VCaP (cell line): Measurements from ENCODE around the gene RGS13.

Experiments used
- H3K27ac ChIP-seq: fragments of 450-650 bp; 2 replicates; pipeline ENCODE4 v1.5.1; 2017
- CTCF ChIP-seq: fragments of 450-650 bp; conservative IDR thresholded peaks from 2 replicates; pipeline ENCODE4 v1.5.1; 2017; ENCODE audit warnings: mild to moderate bottlenecking, moderate library complexity

RGS13 gene

DNA sequence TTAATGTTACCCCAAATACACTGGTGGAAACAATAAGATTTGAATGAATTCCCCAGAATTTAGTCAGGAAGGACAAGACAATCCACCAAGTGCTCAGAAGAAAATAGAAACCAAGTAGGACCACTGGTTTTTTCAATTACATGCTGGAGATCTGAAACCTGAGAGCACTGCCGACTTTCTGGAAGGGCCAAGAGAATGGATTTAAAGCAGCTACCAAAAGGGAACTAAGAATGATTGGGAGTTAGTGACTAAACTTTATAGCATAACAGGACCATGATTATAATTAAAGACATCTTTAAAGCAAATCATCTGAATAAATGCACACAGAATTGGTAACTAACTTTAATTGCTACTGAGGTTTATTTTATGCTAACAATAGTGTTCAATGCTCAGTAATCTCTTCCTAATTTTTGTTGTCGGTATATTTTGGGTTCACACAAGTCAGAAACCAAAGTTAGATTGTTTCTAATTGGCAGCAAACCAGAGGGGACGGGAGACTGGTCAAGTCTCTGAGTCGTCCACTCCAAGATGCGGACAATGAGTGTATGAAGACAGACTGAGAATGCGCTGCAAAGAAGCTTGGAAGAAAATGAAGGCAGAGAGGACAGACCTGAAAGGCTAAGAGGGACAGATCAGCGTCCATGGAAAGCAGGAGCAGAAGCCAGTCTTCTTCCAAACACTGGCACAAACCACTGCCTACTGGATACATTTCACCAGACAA is 2.3 kb upstream of the RGS13 start:
- no peak overlapping the region; the same call in 1 of the 2 replicates for H3K27ac ChIP-seq
- TF ChIP-seq CTCF = no peak

DNA sequence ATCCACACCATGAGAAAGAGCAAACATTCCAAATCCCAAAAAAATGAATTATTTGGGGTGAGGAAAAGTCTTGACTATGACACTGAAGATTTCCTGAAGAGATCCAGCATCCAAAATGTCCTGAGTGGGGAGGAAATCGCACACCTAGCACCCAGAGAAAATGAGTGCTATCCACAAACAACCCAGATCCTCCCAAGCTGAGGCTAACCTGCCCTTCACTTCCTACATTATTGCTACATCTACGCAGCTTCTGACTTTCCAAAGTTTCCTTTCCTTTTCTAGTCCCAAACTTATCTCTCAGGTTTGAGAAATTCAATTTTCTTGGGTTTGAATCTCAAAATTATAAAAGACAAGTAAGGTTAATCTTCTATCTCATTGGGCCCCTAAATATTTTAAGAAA is 906 bp upstream of the RGS13 start:
- TF ChIP-seq CTCF = no peak
- H3K27ac ChIP-seq = no peak overlapping the region

DNA sequence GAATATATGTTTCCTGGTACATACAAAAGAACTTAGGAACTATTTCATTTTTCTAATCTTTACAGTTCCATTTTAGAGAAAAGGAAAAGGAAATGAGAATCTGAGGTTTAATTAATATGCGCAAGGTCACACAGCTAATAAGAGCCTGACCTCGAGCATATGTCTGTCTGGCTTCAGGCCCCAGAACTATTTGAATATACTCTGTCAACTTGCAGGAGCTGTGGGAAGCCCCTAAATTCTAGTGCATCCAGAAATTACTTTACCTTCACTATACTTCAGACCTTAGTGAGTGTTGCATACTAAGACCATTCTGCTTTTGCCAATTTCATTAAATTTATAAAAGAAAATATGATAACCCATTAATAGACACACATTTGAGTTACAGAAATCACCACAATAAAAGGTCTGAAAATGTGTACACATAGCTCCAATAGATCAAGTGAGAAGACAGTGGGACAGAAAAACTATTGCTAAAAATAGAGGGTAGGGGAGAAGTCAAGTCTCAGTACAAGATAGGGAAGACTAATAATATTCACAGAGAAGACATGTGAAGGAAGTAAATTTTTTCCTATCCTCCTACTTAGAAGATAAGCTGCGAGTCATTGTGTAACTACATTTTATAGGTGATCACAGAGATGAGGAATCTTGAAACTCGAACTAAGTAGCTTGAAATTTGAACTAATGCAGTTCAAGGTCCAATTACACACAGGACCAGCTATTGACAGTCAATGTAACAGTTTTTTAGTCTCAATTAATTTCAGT is 3.8 kb downstream of the RGS13 start:
- H3K27ac ChIP-seq = no peak overlapping the region
- no peak for TF ChIP-seq CTCF

GRCh38 chr1:192652159-192652558 is 16.2 kb downstream of the RGS13 start:
- no peak for TF ChIP-seq CTCF
- no peak overlapping the region for H3K27ac ChIP-seq

DNA sequence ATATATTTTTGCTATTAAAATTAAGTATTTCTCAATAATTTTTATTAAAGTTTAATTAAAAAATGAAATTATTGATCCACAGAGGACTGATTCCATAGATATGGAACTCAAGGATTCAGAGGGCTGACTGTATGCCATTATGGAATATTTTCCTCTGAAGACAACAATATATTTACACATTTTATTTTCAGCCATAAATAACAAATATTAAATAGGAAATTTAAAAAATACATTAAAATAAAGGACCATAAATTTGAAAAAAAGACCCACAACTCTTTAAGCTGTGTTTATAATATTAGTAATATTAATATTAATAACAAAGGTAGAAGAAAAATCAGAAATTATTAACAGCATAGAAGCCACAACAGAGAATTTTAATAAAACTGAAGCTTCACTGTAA is 18.2 kb downstream of the RGS13 start:
- H3K27ac ChIP-seq = no peak overlapping the region
- no peak for TF ChIP-seq CTCF

- no peak for TF ChIP-seq CTCF
Observed at GRCh38 chr1:192654591-192655251, 18.8 kb downstream of the RGS13 start.

GRCh38 chr1:192657760-192658159 is 21.8 kb downstream of the RGS13 start:
- no peak overlapping the region for H3K27ac ChIP-seq
- no peak for TF ChIP-seq CTCF

More at GRCh38 chr1:192654591-192655251, 18.8 kb downstream of the RGS13 start:
- H3K27ac ChIP-seq = no peak overlapping the region
